Urinary bladder (tissue), 4 donors: ENCODE results near the gene GNAT1. TPM values are rescaled to one million over a fixed set of nuclear protein-coding genes. Genes with fewer than 3 reads are reported as not detected.
A peak's percentile ranks its signal among the peaks of the same experiment; 100 is the strongest.

ENCODE experiments used
- DNase-seq: peaks from one replicate; pipeline ENCODE4 v3.0.0-alpha.2; 2015; ENCODE audit errors: extremely low spot score
- H3K27ac ChIP-seq: one replicate; pipeline ENCODE4 v1.5.1; 2013; ENCODE audit warnings: low read depth, mild to moderate bottlenecking, moderate library complexity
- H3K36me3 ChIP-seq: one replicate; pipeline ENCODE4 v1.6.1; 2013; ENCODE audit warnings: mild to moderate bottlenecking, moderate library complexity; ENCODE audit not compliant: insufficient read depth
- H3K4me1 ChIP-seq: one replicate; pipeline ENCODE4 v1.6.1; 2013; ENCODE audit warnings: mild to moderate bottlenecking, moderate library complexity; ENCODE audit not compliant: insufficient read depth
- H3K4me3 ChIP-seq: one replicate; pipeline ENCODE4 v1.5.1; 2013; ENCODE audit warnings: low read depth, low read length
- WGBS: extraction: QIAGEN DNeasy Blood & Tissue Kit; methylation state at CpG from one replicate; pipeline ENCODE4 v1.1.7; 2013; 5-methylcytosine and 5-hydroxymethylcytosine counted together
- polyA plus RNA-seq: library from polyadenylated mRNA; stranded (reverse); fragments of 200-250 nt; gene quantifications from one replicate; pipeline ENCODE4 v1.2.3, GENCODE V29; 2013
- total RNA-seq: library from RNA; depleted of rRNA; stranded (reverse); fragments of >200 nt; gene quantifications from one replicate; pipeline ENCODE4 v1.2.3, GENCODE V29; 2014
- donor health status: healthy with polysubstance abuse.
- donor health status: healthy.

GNAT1 gene
- total and polyA plus RNA-seq, 2 donors: not detected

- H3K4me1 ChIP-seq: no peaks in the 10 kb centered on the region
- no peak for DNase-seq
- peaks cover 2% of the 10 kb centered on the region for H3K36me3 ChIP-seq
- WGBS: 12% methylated on average over 2 of the region's 2 CpGs
- H3K4me3 ChIP-seq: no peak overlapping the region
- H3K27ac ChIP-seq: no peak overlapping the region
These were observed 11.7 kb upstream of the GNAT1 start for GRCh38 chr3:50179710-50180109.

GRCh38 chr3:50181985-50182384 is 9.4 kb upstream of the GNAT1 start:
- Histone ChIP-seq H3K36me3 (peaks cover 2% of the 10 kb centered on the region), H3K27ac (no peak overlapping the region), H3K4me3 (no peak overlapping the region), H3K4me1 (no peaks in the 10 kb centered on the region)
- DNase-seq: no peak
- 87% methylated on average over 5 of the region's 5 CpGs for WGBS

- no peak overlapping the region for H3K4me3 ChIP-seq
- H3K36me3 ChIP-seq: peaks cover 2% of the 10 kb centered on the region
- DNase-seq: no peak
- no peak overlapping the region for H3K27ac ChIP-seq
- no peaks in the 10 kb centered on the region for H3K4me1 ChIP-seq
- 91% methylated on average over 26 of the region's 26 CpGs for WGBS
These were observed 8.8 kb upstream of the GNAT1 start for GRCh38 chr3:50182533-50183099.

GRCh38 chr3:50183755-50184154 is 7.7 kb upstream of the GNAT1 start:
- 91% methylated on average over 6 of the region's 6 CpGs for WGBS
- Histone ChIP-seq H3K4me1 (no peaks in the 10 kb centered on the region), H3K36me3 (peaks cover 2% of the 10 kb centered on the region), H3K4me3 (no peak overlapping the region), H3K27ac (no peak overlapping the region)
- DNase-seq: no peak

GRCh38 chr3:50184242-50184978 is 7.0 kb upstream of the GNAT1 start:
- WGBS: 94% methylated on average over 21 of the region's 21 CpGs
- DNase-seq: no peak
- no peaks in the 10 kb centered on the region for H3K4me1 ChIP-seq
- no peak overlapping the region for H3K27ac ChIP-seq
- H3K4me3 ChIP-seq: no peak overlapping the region
- peaks cover 2% of the 10 kb centered on the region for H3K36me3 ChIP-seq

GRCh38 chr3:50185230-50185629 is 6.2 kb upstream of the GNAT1 start:
- 98% methylated on average over 4 of the region's 4 CpGs for WGBS
- peaks cover 2% of the 10 kb centered on the region for H3K36me3 ChIP-seq
- no peaks in the 10 kb centered on the region for H3K4me1 ChIP-seq
- no peak overlapping the region for H3K4me3 ChIP-seq
- no peak for DNase-seq
- no peak overlapping the region for H3K27ac ChIP-seq

- Histone ChIP-seq H3K36me3 (peaks cover 2% of the 10 kb centered on the region), H3K27ac (no peak overlapping the region), H3K4me3 (no peak overlapping the region), H3K4me1 (no peaks in the 10 kb centered on the region)
- no peak for DNase-seq
- 95% methylated on average over 10 of the region's 10 CpGs for WGBS
These were observed 5.3 kb upstream of the GNAT1 start for GRCh38 chr3:50186096-50186495.

- H3K36me3 ChIP-seq: no peaks in the 10 kb centered on the region
- H3K4me3 ChIP-seq: no peak overlapping the region
- no peak for DNase-seq
- H3K27ac ChIP-seq: no peak overlapping the region
- 95% methylated on average over 19 of the region's 19 CpGs for WGBS
- no peaks in the 10 kb centered on the region for H3K4me1 ChIP-seq
These were observed 3.7 kb upstream of the GNAT1 start for GRCh38 chr3:50187750-50188149.

- 13% methylated on average over 5 of the region's 5 CpGs for WGBS
- no peaks in the 10 kb centered on the region for H3K36me3 ChIP-seq
- DNase-seq: peak; percentile 63
- H3K4me3 ChIP-seq: no peak overlapping the region
- no peak overlapping the region for H3K27ac ChIP-seq
- no peaks in the 10 kb centered on the region for H3K4me1 ChIP-seq
These were observed 2.1 kb upstream of the GNAT1 start for GRCh38 chr3:50189274-50189673.

- 89% methylated on average over 7 of the region's 7 CpGs for WGBS
- DNase-seq: no peak
- H3K36me3 ChIP-seq: no peaks in the 10 kb centered on the region
- H3K4me1 ChIP-seq: no peaks in the 10 kb centered on the region
- H3K4me3 ChIP-seq: no peak overlapping the region
- no peak overlapping the region for H3K27ac ChIP-seq
These were observed 1.4 kb upstream of the GNAT1 start for GRCh38 chr3:50189989-50190388.

GRCh38 chr3:50192124-50192523 is 714 bp downstream of the GNAT1 start:
- DNase-seq: no peak
- H3K27ac ChIP-seq: no peak overlapping the region
- no peaks in the 10 kb centered on the region for H3K4me1 ChIP-seq
- no peak overlapping the region for H3K4me3 ChIP-seq
- H3K36me3 ChIP-seq: no peaks in the 10 kb centered on the region
- 83% methylated on average over 8 of the region's 8 CpGs for WGBS

GRCh38 chr3:50192689-50193141 is 1.3 kb downstream of the GNAT1 start:
- H3K4me3 ChIP-seq: no peak overlapping the region
- WGBS: 12% methylated on average over 21 of the region's 21 CpGs
- no peaks in the 10 kb centered on the region for H3K36me3 ChIP-seq
- H3K27ac ChIP-seq: no peak overlapping the region
- H3K4me1 ChIP-seq: no peaks in the 10 kb centered on the region
- peak; percentile 18 for DNase-seq

- DNase-seq: no peak
- Histone ChIP-seq H3K27ac (no peak overlapping the region), H3K36me3 (no peaks in the 10 kb centered on the region), H3K4me3 (no peak overlapping the region), H3K4me1 (no peaks in the 10 kb centered on the region)
- WGBS: 47% methylated on average over 36 of the region's 36 CpGs
These were observed 1.9 kb downstream of the GNAT1 start for GRCh38 chr3:50193286-50193685.

GRCh38 chr3:50193746-50194127 is 2.3 kb downstream of the GNAT1 start:
- DNase-seq: no peak
- Histone ChIP-seq H3K4me3 (no peak overlapping the region), H3K4me1 (no peaks in the 10 kb centered on the region), H3K36me3 (no peaks in the 10 kb centered on the region), H3K27ac (no peak overlapping the region)
- 30% methylated on average over 34 of the region's 34 CpGs for WGBS
